ENCODE measurements around the gene KIAA2012. TPM values are rescaled to one million over a fixed set of nuclear protein-coding genes. Genes with fewer than 3 reads are reported as not detected.

Gene KIAA2012
- total RNA-seq, 1 donor, result not detected

DNA sequence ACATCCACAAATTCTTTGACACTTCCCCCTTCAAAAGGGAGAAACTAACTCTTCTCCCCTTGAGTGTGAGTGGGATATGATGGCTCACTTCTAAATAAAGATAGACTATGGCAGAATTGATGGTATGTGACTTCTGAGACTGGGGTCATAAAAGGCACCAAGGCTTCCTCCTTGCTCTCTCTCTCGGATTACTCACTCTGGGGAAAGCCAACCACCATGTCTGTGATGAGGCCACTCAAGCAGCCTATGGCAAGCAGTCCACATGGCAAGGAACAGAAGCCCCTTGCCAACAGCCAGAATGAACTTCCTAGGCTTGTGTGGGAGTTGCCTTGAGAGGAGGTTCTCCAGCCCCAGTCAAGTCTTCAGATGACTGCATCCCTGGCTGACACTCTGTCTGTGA is 43.6 kb downstream of the KIAA2012 start:
- H3K4me3 ChIP-seq (ENCODE audit: low read depth, low read length), result no peak overlapping the region
- TF ChIP-seq, protein P1, sequence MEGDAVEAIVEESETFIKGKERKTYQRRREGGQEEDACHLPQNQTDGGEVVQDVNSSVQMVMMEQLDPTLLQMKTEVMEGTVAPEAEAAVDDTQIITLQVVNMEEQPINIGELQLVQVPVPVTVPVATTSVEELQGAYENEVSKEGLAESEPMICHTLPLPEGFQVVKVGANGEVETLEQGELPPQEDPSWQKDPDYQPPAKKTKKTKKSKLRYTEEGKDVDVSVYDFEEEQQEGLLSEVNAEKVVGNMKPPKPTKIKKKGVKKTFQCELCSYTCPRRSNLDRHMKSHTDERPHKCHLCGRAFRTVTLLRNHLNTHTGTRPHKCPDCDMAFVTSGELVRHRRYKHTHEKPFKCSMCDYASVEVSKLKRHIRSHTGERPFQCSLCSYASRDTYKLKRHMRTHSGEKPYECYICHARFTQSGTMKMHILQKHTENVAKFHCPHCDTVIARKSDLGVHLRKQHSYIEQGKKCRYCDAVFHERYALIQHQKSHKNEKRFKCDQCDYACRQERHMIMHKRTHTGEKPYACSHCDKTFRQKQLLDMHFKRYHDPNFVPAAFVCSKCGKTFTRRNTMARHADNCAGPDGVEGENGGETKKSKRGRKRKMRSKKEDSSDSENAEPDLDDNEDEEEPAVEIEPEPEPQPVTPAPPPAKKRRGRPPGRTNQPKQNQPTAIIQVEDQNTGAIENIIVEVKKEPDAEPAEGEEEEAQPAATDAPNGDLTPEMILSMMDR (IDR thresholded peaks at IDR 0.05; ENCODE audit: insufficient read depth, low read length), result no peak
- no peak for DNase-seq (ENCODE audit: low read depth)

DNA sequence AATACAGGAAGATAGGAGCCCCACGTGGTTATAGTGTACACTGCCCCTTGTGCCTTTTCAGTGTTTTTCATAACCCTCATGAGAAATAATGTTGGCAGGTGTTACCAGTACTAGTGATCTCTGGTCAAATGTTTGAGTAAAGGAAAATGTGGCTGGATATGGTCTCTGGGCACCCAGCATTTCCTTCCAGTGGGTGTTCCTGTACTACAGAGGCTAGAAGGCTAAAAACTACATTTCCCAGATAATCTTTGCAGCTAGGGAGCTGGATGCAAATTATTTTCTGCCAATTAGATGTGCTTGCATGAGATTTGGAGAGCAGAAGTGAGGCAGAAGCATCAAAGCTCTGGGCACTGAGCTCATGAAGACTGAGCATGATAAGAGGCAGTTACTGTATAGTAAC is 45.1 kb downstream of the KIAA2012 start:
- TF ChIP-seq, protein P1 (IDR thresholded peaks at IDR 0.05; ENCODE audit: insufficient read depth, low read length), result no peak
- no peak overlapping the region for H3K4me3 ChIP-seq (ENCODE audit: low read depth, low read length)
- peak; percentile 56 for DNase-seq (ENCODE audit: low read depth)

DNA sequence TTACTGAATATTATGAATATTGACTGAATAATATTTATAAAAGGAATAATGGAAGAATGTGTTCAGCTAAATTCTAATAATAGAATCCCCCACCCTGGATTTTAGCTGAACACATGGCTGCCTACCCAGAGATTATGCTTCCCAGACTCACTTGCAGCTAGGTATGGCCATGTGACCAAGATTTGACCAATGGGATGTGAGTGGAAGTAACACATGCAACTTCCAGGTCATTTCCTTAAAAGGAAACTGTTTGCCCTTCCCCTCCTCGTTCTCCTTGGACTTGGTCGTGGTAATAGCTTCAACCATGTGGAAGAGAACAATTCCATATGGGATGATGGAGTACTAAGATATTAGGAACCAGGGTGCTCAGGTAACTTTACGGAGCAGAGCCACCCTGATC is 47.8 kb downstream of the KIAA2012 start:
- no peak overlapping the region for H3K4me3 ChIP-seq (ENCODE audit: low read depth, low read length)
- TF ChIP-seq, protein P1 (IDR thresholded peaks at IDR 0.05; ENCODE audit: insufficient read depth, low read length), result no peak
- no peak for DNase-seq (ENCODE audit: low read depth)

DNA sequence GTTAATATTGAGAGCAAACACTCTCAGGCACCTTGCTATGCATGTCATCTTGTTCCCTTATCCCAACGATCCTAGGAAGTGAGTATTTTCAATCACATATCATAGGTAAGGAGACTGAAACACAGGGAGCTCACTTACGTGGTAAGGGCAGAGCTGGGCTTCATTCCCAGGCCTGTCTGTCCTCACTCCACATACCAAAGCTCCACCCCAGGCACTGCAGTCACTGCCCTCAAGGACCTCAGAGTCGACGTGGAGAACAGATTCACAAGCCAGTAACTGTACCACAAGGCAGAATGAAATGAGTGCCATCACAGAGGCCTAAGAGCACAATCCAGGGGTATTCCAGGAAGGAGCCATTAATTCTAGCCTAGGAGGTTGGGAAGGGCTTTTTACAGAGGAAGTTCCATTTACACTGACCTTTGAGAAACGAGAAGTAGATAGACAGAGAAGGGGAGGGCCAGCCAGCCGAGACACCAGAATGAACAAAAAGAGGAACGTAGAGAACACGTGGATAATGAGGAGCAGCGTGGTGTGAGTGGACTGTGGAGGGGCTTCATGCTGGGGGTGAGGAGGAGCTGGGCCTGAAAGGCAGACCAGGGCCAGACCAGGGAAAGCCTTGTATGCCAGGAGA is 48.6 kb downstream of the KIAA2012 start:
- no peak overlapping the region for H3K4me3 ChIP-seq (ENCODE audit: low read depth, low read length)
- DNase-seq (ENCODE audit: low read depth), result no peak
- TF ChIP-seq, protein P1 (IDR thresholded peaks at IDR 0.05; ENCODE audit: insufficient read depth, low read length), result no peak

DNA sequence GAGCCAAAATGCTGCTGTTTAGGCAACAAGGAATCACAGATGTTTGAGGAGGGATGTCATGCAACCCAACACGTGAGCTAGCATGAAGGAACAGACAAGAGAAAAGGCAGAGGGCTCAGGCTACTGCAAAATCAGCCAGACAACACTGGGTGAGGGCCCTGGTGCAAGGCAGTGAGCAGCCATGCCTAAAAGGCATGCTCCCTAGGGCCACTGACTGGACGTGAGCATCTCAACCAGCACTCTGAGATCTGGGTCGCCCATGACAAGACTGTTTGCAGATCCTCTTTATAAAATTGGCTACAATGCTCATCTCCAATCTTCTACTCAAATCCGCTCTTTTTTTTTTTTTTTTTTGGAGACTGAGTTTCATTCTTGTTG is 49.1 kb downstream of the KIAA2012 start:
- DNase-seq (ENCODE audit: low read depth), result no peak
- H3K4me3 ChIP-seq (ENCODE audit: low read depth, low read length), result no peak overlapping the region
- TF ChIP-seq, protein P1 (IDR thresholded peaks at IDR 0.05; ENCODE audit: insufficient read depth, low read length), result no peak

DNA sequence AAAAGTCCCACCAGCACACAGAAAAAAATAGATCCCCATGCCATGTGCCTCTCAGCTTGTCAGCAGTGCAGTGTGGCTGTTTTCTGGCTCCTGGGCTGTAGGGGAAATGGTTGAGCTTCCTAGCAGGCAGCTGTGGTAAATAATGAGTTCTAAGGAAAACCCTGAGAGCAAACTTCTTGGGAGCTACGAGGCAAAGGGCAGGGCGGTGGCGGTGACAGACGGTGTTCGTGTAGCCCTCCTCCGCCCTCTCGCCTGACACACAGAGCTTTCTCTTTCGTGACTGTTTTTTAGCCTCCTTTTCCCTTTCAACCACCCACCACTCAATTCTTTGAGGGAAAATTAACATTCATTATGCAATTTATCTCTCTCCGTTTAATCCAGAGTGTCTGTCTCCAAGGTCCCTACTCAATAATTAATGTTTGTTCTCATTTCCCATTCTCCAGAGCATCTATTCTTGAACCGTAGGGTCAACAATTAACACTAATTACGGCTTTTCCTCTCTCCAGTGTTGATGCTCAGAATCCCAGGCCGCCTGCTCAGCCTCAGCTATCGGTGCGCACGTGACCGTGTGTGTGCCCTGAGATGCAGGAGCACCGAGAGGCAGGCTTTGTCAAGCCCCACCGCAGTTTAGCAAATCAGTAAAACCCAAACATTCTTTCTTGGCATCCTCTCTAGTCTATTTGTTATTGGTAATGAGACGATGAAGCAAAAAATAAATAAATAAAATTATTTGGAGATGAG is 50.1 kb downstream of the KIAA2012 start:
- TF ChIP-seq, protein P1 (IDR thresholded peaks at IDR 0.05; ENCODE audit: insufficient read depth, low read length), result no peak
- H3K4me3 ChIP-seq (ENCODE audit: low read depth, low read length), result no peak overlapping the region
- no peak for DNase-seq (ENCODE audit: low read depth)
